ENCODE data around the gene PDZRN3. TPM values are rescaled to one million over a fixed set of nuclear protein-coding genes. Genes with fewer than 3 reads are reported as not detected.

The PDZRN3 gene
- total RNA-seq, 1 donor from 2014 or later, result 3.4 TPM

DNA sequence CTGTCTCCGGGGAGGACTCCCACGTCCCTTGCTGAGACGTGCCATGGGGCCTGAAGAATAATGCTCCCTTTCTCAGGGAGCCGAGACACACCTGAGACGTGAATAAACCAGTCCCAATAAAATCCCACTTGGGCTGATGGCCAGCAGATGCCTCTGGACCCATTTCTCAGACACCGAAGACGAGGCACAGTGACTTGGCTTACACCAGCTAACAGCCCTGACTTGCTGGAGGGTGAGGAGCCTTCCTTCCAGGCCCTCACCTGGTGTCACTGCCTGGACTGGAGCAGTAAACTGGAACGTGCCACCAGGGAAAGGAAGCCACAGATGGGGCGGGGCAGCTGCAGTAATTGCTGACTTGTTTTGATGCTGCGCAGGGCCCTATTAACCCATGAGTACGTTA is 189.7 kb downstream of the PDZRN3 start:
- Histone ChIP-seq H3F3A (ENCODE audit: low read depth) (peaks cover 10% of the 10 kb centered on the region), H2AFZ (replicated peaks) (no peak overlapping the region), H3K4me3 (no peak overlapping the region), H3K4me2 (no peak overlapping the region), H3K27me3 (no peaks in the 10 kb centered on the region), H4K20me1 (ENCODE audit: low read depth) (no peaks in the 10 kb centered on the region), H3K36me3 (no peaks in the 10 kb centered on the region), H3K9ac (no peak overlapping the region), H3K4me1 (peaks cover 20% of the 10 kb centered on the region), H3K9me3 (ENCODE audit: low read depth) (no peaks in the 10 kb centered on the region), H3K79me2 (ENCODE audit: low read depth) (no peaks in the 10 kb centered on the region), H3K27ac (no peak overlapping the region)
- Mint-ChIP-seq H3K4me1 (peaks cover 26% of the 10 kb centered on the region), H3K9me3 (no peaks in the 10 kb centered on the region), H3K4me3 (no peak overlapping the region), H3K36me3 (no peaks in the 10 kb centered on the region), H3K27ac (no peak overlapping the region), H3K27me3 (ENCODE audit: insufficient read depth, low read depth) (peaks cover 4% of the 10 kb centered on the region)
- TF ChIP-seq EZH2 (IDR thresholded peaks at IDR 0.05) (no peak), EZH2phosphoT487 (IDR thresholded peaks at IDR 0.05) (no peak)
- TF ChIP-seq, protein P1, sequence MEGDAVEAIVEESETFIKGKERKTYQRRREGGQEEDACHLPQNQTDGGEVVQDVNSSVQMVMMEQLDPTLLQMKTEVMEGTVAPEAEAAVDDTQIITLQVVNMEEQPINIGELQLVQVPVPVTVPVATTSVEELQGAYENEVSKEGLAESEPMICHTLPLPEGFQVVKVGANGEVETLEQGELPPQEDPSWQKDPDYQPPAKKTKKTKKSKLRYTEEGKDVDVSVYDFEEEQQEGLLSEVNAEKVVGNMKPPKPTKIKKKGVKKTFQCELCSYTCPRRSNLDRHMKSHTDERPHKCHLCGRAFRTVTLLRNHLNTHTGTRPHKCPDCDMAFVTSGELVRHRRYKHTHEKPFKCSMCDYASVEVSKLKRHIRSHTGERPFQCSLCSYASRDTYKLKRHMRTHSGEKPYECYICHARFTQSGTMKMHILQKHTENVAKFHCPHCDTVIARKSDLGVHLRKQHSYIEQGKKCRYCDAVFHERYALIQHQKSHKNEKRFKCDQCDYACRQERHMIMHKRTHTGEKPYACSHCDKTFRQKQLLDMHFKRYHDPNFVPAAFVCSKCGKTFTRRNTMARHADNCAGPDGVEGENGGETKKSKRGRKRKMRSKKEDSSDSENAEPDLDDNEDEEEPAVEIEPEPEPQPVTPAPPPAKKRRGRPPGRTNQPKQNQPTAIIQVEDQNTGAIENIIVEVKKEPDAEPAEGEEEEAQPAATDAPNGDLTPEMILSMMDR (IDR thresholded peaks at IDR 0.05), result no peak
- DNase-seq (ENCODE audit: low spot score), result no peak

DNA sequence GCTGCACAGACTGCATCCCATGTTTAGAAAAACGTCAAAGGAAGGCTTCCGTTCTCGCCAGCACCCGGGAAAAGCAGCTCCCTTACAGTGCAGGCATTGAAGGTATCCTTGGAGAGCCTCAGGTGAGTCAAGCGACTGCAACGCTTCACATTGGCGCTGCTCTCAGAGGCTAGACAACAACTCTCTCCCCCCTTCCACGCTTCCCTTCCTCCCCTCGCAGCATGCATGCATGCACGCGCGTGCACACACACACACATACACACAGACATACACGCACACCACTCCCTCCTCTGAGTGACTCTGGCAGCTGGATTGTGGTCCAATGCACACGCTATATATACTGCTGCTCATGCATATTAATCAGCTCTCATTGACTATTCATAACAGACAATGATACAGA is 191.1 kb downstream of the PDZRN3 start:
- TF ChIP-seq, protein P1 (IDR thresholded peaks at IDR 0.05), result no peak
- TF ChIP-seq EZH2 (IDR thresholded peaks at IDR 0.05) (no peak), EZH2phosphoT487 (IDR thresholded peaks at IDR 0.05) (no peak)
- H3K27ac Mint-ChIP-seq, result no peak overlapping the region
- Histone ChIP-seq H3K27me3 (no peaks in the 10 kb centered on the region), H3K27ac (no peak overlapping the region), H4K20me1 (ENCODE audit: low read depth) (no peaks in the 10 kb centered on the region), H2AFZ (replicated peaks) (no peak overlapping the region), H3F3A (ENCODE audit: low read depth) (peaks cover 10% of the 10 kb centered on the region), H3K4me1 (peaks cover 20% of the 10 kb centered on the region), H3K9me3 (ENCODE audit: low read depth) (no peaks in the 10 kb centered on the region), H3K9ac (no peak overlapping the region), H3K36me3 (no peaks in the 10 kb centered on the region), H3K4me3 (no peak overlapping the region), H3K4me2 (no peak overlapping the region), H3K79me2 (ENCODE audit: low read depth) (no peaks in the 10 kb centered on the region)
- H3K36me3 Mint-ChIP-seq, result no peaks in the 10 kb centered on the region
- DNase-seq (ENCODE audit: low spot score), result no peak
- H3K4me3 Mint-ChIP-seq, result no peak overlapping the region
- H3K9me3 Mint-ChIP-seq, result no peaks in the 10 kb centered on the region
- peaks cover 4% of the 10 kb centered on the region for H3K27me3 Mint-ChIP-seq (ENCODE audit: insufficient read depth, low read depth)
- peaks cover 26% of the 10 kb centered on the region for H3K4me1 Mint-ChIP-seq

DNA sequence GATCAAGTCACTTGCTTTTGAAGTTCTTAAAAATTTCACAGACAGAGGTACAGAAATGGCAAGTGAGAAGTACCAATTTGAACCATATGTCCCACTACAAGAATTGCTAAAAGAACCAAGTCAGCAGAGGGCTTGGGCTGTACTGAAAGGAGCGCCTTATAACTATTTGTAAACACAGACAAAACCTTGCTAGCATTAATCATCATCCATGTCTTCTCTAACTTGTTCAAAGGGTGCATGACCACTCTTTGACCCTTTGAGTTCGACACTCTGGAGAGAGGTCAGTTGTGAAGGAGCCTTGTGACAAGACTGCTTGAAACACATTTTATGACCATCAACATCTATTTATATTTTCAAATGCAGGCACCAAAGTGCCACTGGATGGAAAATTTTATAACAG is 191.7 kb downstream of the PDZRN3 start:
- Histone ChIP-seq H3K27me3 (no peaks in the 10 kb centered on the region), H3K27ac (no peak overlapping the region), H3F3A (ENCODE audit: low read depth) (peaks cover 10% of the 10 kb centered on the region), H3K9ac (no peak overlapping the region), H3K79me2 (ENCODE audit: low read depth) (no peaks in the 10 kb centered on the region), H2AFZ (replicated peaks) (no peak overlapping the region), H3K4me3 (no peak overlapping the region), H3K4me2 (no peak overlapping the region), H3K9me3 (ENCODE audit: low read depth) (no peaks in the 10 kb centered on the region), H4K20me1 (ENCODE audit: low read depth) (no peaks in the 10 kb centered on the region), H3K36me3 (no peaks in the 10 kb centered on the region), H3K4me1 (peaks cover 20% of the 10 kb centered on the region)
- no peak for DNase-seq (ENCODE audit: low spot score)
- Mint-ChIP-seq H3K36me3 (no peaks in the 10 kb centered on the region), H3K9me3 (no peaks in the 10 kb centered on the region), H3K27ac (no peak overlapping the region), H3K27me3 (ENCODE audit: insufficient read depth, low read depth) (peaks cover 2% of the 10 kb centered on the region), H3K4me1 (peaks cover 26% of the 10 kb centered on the region), H3K4me3 (no peak overlapping the region)
- TF ChIP-seq EZH2phosphoT487 (IDR thresholded peaks at IDR 0.05) (no peak), EZH2 (IDR thresholded peaks at IDR 0.05) (no peak)
- TF ChIP-seq, protein P1 (IDR thresholded peaks at IDR 0.05), result no peak

DNA sequence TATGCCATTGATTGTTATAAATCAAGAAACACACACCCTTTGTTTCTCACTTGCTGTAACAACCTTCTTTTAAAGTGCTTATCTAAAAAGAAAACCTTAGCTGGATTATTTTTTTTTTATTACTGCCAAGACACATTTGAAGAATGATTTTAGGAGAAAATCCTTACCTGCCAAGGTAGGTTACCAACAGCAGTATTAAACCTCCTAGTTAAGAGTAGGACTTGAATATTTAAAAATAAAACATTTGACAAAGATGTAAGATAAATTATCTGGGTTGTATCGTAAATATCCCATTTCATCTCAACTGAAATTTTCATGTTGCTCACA is 192.1 kb downstream of the PDZRN3 start:
- peaks cover 20% of the 10 kb centered on the region for H3K4me1 ChIP-seq
- no peak overlapping the region for H3K4me3 ChIP-seq
- no peak overlapping the region for H3K27ac ChIP-seq

More for the DNA sequence above, 192.1 kb downstream of the PDZRN3 start:
- H3K9me3 Mint-ChIP-seq, result no peaks in the 10 kb centered on the region
- Histone ChIP-seq H2AFZ (replicated peaks) (no peak overlapping the region), H3K4me2 (no peak overlapping the region), H3F3A (ENCODE audit: low read depth) (peaks cover 10% of the 10 kb centered on the region), H3K9me3 (ENCODE audit: low read depth) (no peaks in the 10 kb centered on the region), H4K20me1 (ENCODE audit: low read depth) (no peaks in the 10 kb centered on the region), H3K79me2 (ENCODE audit: low read depth) (no peaks in the 10 kb centered on the region), H3K27me3 (no peaks in the 10 kb centered on the region), H3K36me3 (no peaks in the 10 kb centered on the region), H3K9ac (no peak overlapping the region)
- H3K27me3 Mint-ChIP-seq (ENCODE audit: insufficient read depth, low read depth), result peaks cover 2% of the 10 kb centered on the region
- H3K4me1 Mint-ChIP-seq, result peaks cover 29% of the 10 kb centered on the region
- H3K4me3 Mint-ChIP-seq, result no peak overlapping the region
- no peak overlapping the region for H3K27ac Mint-ChIP-seq
- H3K36me3 Mint-ChIP-seq, result no peaks in the 10 kb centered on the region
- TF ChIP-seq, protein P1 (IDR thresholded peaks at IDR 0.05), result peak; percentile 2
- no peak for TF ChIP-seq EZH2phosphoT487 (IDR thresholded peaks at IDR 0.05)
- no peak for DNase-seq (ENCODE audit: low spot score)
